Glutamatergic neuron (in vitro differentiated cells): ENCODE results near the gene DLG2. TPM values are rescaled to one million over a fixed set of nuclear protein-coding genes. Genes with fewer than 3 reads are reported as not detected.

ENCODE experiments used
- DNase-seq: peaks from one replicate; pipeline ENCODE4 v3.0.0; 2022
- H3K27ac Mint-ChIP-seq: one replicate; pipeline ENCODE4 v1.8.0; 2020; ENCODE audit warnings: mild to moderate bottlenecking, mixed read lengths, inconsistent platforms; ENCODE audit not compliant: unreplicated experiment
- H3K27me3 Mint-ChIP-seq: one replicate; pipeline ENCODE4 v1.8.0; 2020; ENCODE audit warnings: mild to moderate bottlenecking, moderate library complexity, mixed read lengths, inconsistent platforms; ENCODE audit not compliant: unreplicated experiment
- H3K36me3 Mint-ChIP-seq: one replicate; pipeline ENCODE4 v1.8.0; 2020; ENCODE audit warnings: mild to moderate bottlenecking, mixed read lengths, inconsistent platforms; ENCODE audit not compliant: unreplicated experiment
- H3K4me1 Mint-ChIP-seq: one replicate; pipeline ENCODE4 v1.8.0; 2020; ENCODE audit warnings: mild to moderate bottlenecking, low read depth, mixed read lengths, inconsistent platforms; ENCODE audit not compliant: unreplicated experiment
- H3K4me3 Mint-ChIP-seq: one replicate; pipeline ENCODE4 v1.8.0; 2020; ENCODE audit warnings: mild to moderate bottlenecking, mixed read lengths, inconsistent platforms; ENCODE audit not compliant: unreplicated experiment
- H3K9me3 Mint-ChIP-seq: one replicate; pipeline ENCODE4 v1.8.0; 2020; ENCODE audit warnings: mild to moderate bottlenecking, moderate library complexity, mixed read lengths, inconsistent platforms; ENCODE audit not compliant: unreplicated experiment
- CTCF ChIP-seq: fragments of 200-600 bp; sonication (generic); IDR thresholded peaks from one replicate; pipeline ENCODE4 v1.5.0; 2021; ENCODE audit not compliant: partially characterized antibody, unreplicated experiment
- total RNA-seq: library from RNA; stranded (reverse); fragmentation: NEBNext Ultra II Directional; extraction: Animal tissue kit (Norgen Biotek cat#: 25700); gene quantifications from one replicate; pipeline ENCODE4 v1.2.1, GENCODE V29; 2021; ENCODE audit not compliant: unreplicated experiment

Gene DLG2
- total RNA-seq, 1 donor from 2014 or later = 2.9 TPM

GRCh38 chr11:85318573-85318972 lies 308.6 kb downstream of the DLG2 start:
- no peak for DNase-seq
- H3K27ac Mint-ChIP-seq = no peak overlapping the region
- no peaks in the 10 kb centered on the region for H3K27me3 Mint-ChIP-seq
- TF ChIP-seq CTCF = no peak
- no peaks in the 10 kb centered on the region for H3K36me3 Mint-ChIP-seq
- H3K4me3 Mint-ChIP-seq = no peak overlapping the region
- no peaks in the 10 kb centered on the region for H3K4me1 Mint-ChIP-seq
- H3K9me3 Mint-ChIP-seq = no peaks in the 10 kb centered on the region

- H3K4me3 Mint-ChIP-seq = no peak overlapping the region
- H3K27ac Mint-ChIP-seq = no peak overlapping the region
- H3K27me3 Mint-ChIP-seq = no peaks in the 10 kb centered on the region
- H3K36me3 Mint-ChIP-seq = no peaks in the 10 kb centered on the region
- no peak for TF ChIP-seq CTCF
- no peaks in the 10 kb centered on the region for H3K9me3 Mint-ChIP-seq
- no peak for DNase-seq
- H3K4me1 Mint-ChIP-seq = no peaks in the 10 kb centered on the region
Observed at GRCh38 chr11:85316967-85317366, 310.2 kb downstream of the DLG2 start.

- no peak for TF ChIP-seq CTCF
- Mint-ChIP-seq H3K27me3 (no peaks in the 10 kb centered on the region), H3K36me3 (no peaks in the 10 kb centered on the region), H3K4me3 (no peak overlapping the region), H3K4me1 (no peaks in the 10 kb centered on the region), H3K27ac (no peak overlapping the region), H3K9me3 (no peaks in the 10 kb centered on the region)
- no peak for DNase-seq
Observed at GRCh38 chr11:85313741-85314140, 313.4 kb downstream of the DLG2 start.

- Mint-ChIP-seq H3K4me1 (no peaks in the 10 kb centered on the region), H3K4me3 (no peak overlapping the region), H3K9me3 (no peaks in the 10 kb centered on the region), H3K27me3 (no peaks in the 10 kb centered on the region), H3K36me3 (no peaks in the 10 kb centered on the region), H3K27ac (no peak overlapping the region)
- no peak for DNase-seq
- TF ChIP-seq CTCF = no peak
Observed at GRCh38 chr11:85310479-85310878, 316.7 kb downstream of the DLG2 start.

- no peak for DNase-seq
- no peak for TF ChIP-seq CTCF
- Mint-ChIP-seq H3K27ac (no peak overlapping the region), H3K4me1 (no peaks in the 10 kb centered on the region), H3K27me3 (no peaks in the 10 kb centered on the region), H3K36me3 (no peaks in the 10 kb centered on the region), H3K9me3 (no peaks in the 10 kb centered on the region), H3K4me3 (no peak overlapping the region)
Observed at GRCh38 chr11:85307366-85307765, 319.8 kb downstream of the DLG2 start.
